Measurements from ENCODE around the gene NEU1. TPM values are rescaled to one million over a fixed set of nuclear protein-coding genes. Genes with fewer than 3 reads are reported as not detected.

NEU1 gene
- total RNA-seq, 1 donor from 2014 or later: 26.0 TPM

DNA sequence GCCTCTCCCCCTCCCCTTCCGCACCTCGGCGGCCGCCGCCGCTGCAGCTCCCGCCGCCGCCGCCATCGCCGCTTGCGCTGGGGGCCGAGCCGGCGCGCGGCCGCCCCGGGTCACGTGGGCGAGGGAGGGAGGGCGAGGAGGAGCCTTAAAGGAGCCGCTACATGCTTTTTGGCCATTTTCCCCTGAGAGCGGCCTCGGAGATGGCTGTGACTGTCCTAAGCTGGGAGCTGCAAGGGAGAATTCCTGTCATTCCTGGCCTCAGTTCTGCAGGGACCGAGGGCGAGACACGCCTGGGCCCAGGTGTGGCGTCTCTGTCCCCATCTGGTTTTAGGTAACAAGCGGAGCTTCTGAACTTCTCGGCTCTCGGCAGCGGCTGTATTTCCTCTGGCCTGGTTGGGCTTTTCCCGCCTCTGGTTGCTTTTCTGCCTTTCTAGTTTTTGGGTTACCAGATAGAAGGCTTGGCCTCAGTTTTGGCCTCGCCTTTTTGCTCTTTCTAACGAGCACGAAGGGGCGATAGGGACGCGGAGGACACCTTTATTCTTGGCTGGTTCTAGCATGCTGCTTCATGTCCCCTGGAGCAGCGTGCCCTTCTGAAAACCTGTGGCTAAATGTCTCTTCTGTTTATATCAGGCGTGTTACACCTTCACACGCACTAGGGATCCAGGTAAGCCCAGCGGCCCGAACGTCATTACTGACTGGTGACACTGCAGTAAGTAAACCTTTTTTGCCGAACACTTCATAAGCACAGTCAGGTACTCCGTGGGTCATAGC, 35.2 kb upstream of the NEU1 start, which contains the start of gene EHMT2:
Gene EHMT2, minus strand, starts transcription at position 87 of the 771 bp plus-strand sequence. Its CDS starts 21 bp downstream, at position 66.
- Histone ChIP-seq H3K27me3 (no peaks in the 10 kb centered on the region), H3K4me3 (peak within 1 kb of the TSS; percentile 87 to 99), H3K36me3 (peaks cover 0 to 26% of the 10 kb centered on the region in 2 donors), H3K9me3 (no peaks in the 10 kb centered on the region), H3K27ac (peak within 1 kb of the TSS; percentile 97), H3K4me1 (peaks cover 47% of the 10 kb centered on the region)
- DNase-seq (ENCODE audit: extremely low spot score in 2 of 2): no peak
- intact Hi-C loops (cut with DNase I): no loop called here
- TF ChIP-seq, protein P1, sequence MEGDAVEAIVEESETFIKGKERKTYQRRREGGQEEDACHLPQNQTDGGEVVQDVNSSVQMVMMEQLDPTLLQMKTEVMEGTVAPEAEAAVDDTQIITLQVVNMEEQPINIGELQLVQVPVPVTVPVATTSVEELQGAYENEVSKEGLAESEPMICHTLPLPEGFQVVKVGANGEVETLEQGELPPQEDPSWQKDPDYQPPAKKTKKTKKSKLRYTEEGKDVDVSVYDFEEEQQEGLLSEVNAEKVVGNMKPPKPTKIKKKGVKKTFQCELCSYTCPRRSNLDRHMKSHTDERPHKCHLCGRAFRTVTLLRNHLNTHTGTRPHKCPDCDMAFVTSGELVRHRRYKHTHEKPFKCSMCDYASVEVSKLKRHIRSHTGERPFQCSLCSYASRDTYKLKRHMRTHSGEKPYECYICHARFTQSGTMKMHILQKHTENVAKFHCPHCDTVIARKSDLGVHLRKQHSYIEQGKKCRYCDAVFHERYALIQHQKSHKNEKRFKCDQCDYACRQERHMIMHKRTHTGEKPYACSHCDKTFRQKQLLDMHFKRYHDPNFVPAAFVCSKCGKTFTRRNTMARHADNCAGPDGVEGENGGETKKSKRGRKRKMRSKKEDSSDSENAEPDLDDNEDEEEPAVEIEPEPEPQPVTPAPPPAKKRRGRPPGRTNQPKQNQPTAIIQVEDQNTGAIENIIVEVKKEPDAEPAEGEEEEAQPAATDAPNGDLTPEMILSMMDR (IDR thresholded peaks at IDR 0.05): no peak
- TF ChIP-seq POLR2AphosphoS5 (IDR thresholded peaks at IDR 0.05; ENCODE audit: insufficient read depth in 1 of 2, low read depth in 1 of 2) (peak; percentile 40 to 84), POLR2A (IDR thresholded peaks at IDR 0.05) (peak in 1 of 2 donors; percentile 72)

DNA sequence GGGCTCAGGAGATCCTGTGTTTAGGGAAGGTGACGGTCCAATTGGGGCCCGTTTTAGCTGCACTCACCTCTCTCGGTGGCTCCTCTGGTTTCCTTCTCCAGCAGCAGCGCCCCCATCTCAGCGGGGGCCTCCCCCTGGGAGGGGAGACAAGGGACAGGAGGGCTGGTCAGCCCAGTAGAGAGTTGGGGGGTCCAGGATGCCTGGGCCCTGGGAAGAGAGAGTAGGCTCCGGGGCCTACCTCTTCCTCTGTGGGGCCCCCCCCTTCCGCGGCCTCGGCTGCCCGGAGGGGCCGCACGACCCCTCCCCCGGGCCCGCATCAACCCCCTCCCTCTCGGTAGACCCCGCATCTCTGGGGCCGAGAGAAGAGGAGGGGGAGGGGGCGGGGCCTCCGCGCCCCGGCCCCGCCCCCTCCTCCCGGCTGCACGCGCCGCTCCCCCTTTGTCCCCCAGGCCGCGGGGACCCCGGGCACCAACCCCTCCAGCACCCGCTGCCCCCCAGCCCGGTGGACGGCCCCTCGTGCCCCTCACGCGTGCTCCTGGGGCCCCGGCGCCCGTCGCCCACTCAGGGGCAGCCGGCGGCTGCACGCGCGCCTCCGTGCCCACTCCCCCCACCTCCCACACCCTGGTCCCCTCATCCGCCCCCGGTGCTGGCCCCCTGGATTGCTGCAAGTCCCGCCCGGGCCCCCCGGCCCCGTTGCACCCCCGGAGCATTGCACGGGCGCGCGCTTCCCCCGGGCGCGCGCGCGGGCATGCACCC, 34.4 kb upstream of the NEU1 start:
- Histone ChIP-seq H3K4me1 (peaks cover 43% of the 10 kb centered on the region), H3K4me3 (peak overlapping the region; percentile 87 to 99), H3K27me3 (no peaks in the 10 kb centered on the region), H3K9me3 (no peaks in the 10 kb centered on the region), H3K27ac (peak overlapping the region; percentile 97), H3K36me3 (peaks cover 0 to 34% of the 10 kb centered on the region in 2 donors)
- TF ChIP-seq POLR2A (IDR thresholded peaks at IDR 0.05) (no peak), POLR2AphosphoS5 (IDR thresholded peaks at IDR 0.05; ENCODE audit: insufficient read depth in 1 of 2, low read depth in 1 of 2) (no peak)
- TF ChIP-seq, protein P1 (IDR thresholded peaks at IDR 0.05): no peak
- intact Hi-C loops (cut with DNase I): no loop called here
- no peak for DNase-seq (ENCODE audit: extremely low spot score in 2 of 2)

DNA sequence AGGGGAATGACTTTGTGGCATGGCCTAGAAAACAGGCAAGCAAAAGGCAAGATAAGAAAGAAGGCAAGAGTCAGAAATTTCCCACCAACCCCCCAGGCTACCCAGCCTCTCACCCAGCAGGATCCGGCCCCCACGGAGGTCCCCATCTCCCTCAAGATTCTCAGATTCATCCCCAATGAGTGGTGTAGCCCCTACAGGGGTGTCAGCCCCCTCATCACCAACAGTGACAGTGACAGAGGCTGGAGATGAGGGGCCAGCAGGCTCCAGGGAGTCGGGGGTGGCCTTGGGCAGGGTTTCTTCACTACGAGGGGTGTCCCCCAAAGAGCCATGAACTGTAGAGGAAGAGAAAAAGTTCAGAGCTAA, 33.9 kb upstream of the NEU1 start:
- H3K27me3 ChIP-seq: no peaks in the 10 kb centered on the region
- peak overlapping the region; percentile 97 for H3K27ac ChIP-seq
- H3K4me3 ChIP-seq: peak overlapping the region; percentile 87 to 99
- peaks cover 0 to 38% of the 10 kb centered on the region in 2 donors for H3K36me3 ChIP-seq
- no peak for DNase-seq (ENCODE audit: extremely low spot score in 2 of 2)
- peaks cover 43% of the 10 kb centered on the region for H3K4me1 ChIP-seq
- intact Hi-C loops (cut with DNase I): no loop called here
- H3K9me3 ChIP-seq: no peaks in the 10 kb centered on the region
- TF ChIP-seq POLR2AphosphoS5 (IDR thresholded peaks at IDR 0.05; ENCODE audit: insufficient read depth in 1 of 2, low read depth in 1 of 2) (no peak), POLR2A (IDR thresholded peaks at IDR 0.05) (no peak)
- TF ChIP-seq, protein P1 (IDR thresholded peaks at IDR 0.05): no peak

DNA sequence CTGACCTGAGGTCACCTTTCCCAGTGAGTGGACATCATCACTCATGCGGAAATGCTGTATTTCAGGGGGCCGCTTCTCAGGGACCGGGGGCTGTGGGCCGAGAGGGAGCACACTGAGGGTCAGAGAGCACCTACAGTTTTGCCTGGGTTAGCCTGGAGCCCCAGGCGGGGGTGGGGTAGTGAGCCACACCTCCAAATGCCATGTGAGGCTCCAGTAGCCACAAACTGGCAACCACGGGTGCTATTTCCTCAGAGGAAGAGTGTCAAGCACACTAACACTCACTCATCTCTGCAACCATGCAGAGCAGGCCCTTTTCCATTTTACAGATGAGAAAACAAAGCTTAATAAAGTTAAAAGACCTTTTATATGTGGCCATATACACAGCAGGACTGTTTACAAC, 30.2 kb upstream of the NEU1 start:
- no peak for DNase-seq (ENCODE audit: extremely low spot score in 2 of 2)
- Histone ChIP-seq H3K4me3 (no peak overlapping the region), H3K27me3 (no peaks in the 10 kb centered on the region), H3K27ac (no peak overlapping the region), H3K9me3 (no peaks in the 10 kb centered on the region), H3K36me3 (peaks cover 0 to 70% of the 10 kb centered on the region in 2 donors), H3K4me1 (peaks cover 12% of the 10 kb centered on the region)
- intact Hi-C loops (cut with DNase I): no loop called here
- TF ChIP-seq, protein P1 (IDR thresholded peaks at IDR 0.05): no peak
- TF ChIP-seq POLR2A (IDR thresholded peaks at IDR 0.05) (no peak), POLR2AphosphoS5 (IDR thresholded peaks at IDR 0.05; ENCODE audit: insufficient read depth in 1 of 2, low read depth in 1 of 2) (no peak)

All from vagina (tissue), 2 donors.